Endothelial cell (in vitro differentiated cells): ENCODE results near the gene UBE2F. TPM values are rescaled to one million over a fixed set of nuclear protein-coding genes. Genes with fewer than 3 reads are reported as not detected.
"Not testable (repeated sequence)": the region's sequence is repeated elsewhere in the genome, so short reads cannot be mapped to it uniquely, and the experiment has no call there.

Experiments used
- DNase-seq: peaks from one replicate; pipeline ENCODE4 v3.0.0; 2021; ENCODE audit warnings: low spot score
- H3K27ac Mint-ChIP-seq: one replicate; pipeline ENCODE4 v1.8.0; 2021; ENCODE audit warnings: mixed read lengths, inconsistent platforms; ENCODE audit not compliant: unreplicated experiment
- H3K27me3 Mint-ChIP-seq: one replicate; pipeline ENCODE4 v1.8.0; 2021; ENCODE audit warnings: mild to moderate bottlenecking, moderate library complexity, mixed read lengths, inconsistent platforms; ENCODE audit not compliant: unreplicated experiment
- H3K36me3 Mint-ChIP-seq: one replicate; pipeline ENCODE4 v1.8.0; 2021; ENCODE audit warnings: mild to moderate bottlenecking, low read depth, mixed read lengths, inconsistent platforms; ENCODE audit not compliant: unreplicated experiment
- H3K4me1 Mint-ChIP-seq: one replicate; pipeline ENCODE4 v1.8.0; 2021; ENCODE audit warnings: mild to moderate bottlenecking, mixed read lengths, inconsistent platforms; ENCODE audit not compliant: unreplicated experiment
- H3K4me3 Mint-ChIP-seq: one replicate; pipeline ENCODE4 v1.8.0; 2021; ENCODE audit warnings: mild to moderate bottlenecking, mixed read lengths, inconsistent platforms; ENCODE audit not compliant: unreplicated experiment
- H3K9me3 Mint-ChIP-seq: one replicate; pipeline ENCODE4 v1.8.0; 2021; ENCODE audit warnings: mixed read lengths, inconsistent platforms; ENCODE audit not compliant: unreplicated experiment
- total RNA-seq: library from RNA; stranded (reverse); fragmentation: NEBNext Ultra II Directional; extraction: Animal tissue kit (Norgen Biotek cat#: 25700); gene quantifications from one replicate; pipeline ENCODE4 v1.2.1, GENCODE V29; 2021; ENCODE audit not compliant: unreplicated experiment
- TF ChIP-seq, protein P1 (sequence below): fragments of 200-600 bp; sonication (generic); IDR thresholded peaks from one replicate; pipeline ENCODE4 v1.5.0; 2021; ENCODE audit warnings: antibody characterized with exemption; ENCODE audit not compliant: unreplicated experiment

Gene UBE2F
- total RNA-seq, 1 donor from 2014 or later = 107 TPM

DNA sequence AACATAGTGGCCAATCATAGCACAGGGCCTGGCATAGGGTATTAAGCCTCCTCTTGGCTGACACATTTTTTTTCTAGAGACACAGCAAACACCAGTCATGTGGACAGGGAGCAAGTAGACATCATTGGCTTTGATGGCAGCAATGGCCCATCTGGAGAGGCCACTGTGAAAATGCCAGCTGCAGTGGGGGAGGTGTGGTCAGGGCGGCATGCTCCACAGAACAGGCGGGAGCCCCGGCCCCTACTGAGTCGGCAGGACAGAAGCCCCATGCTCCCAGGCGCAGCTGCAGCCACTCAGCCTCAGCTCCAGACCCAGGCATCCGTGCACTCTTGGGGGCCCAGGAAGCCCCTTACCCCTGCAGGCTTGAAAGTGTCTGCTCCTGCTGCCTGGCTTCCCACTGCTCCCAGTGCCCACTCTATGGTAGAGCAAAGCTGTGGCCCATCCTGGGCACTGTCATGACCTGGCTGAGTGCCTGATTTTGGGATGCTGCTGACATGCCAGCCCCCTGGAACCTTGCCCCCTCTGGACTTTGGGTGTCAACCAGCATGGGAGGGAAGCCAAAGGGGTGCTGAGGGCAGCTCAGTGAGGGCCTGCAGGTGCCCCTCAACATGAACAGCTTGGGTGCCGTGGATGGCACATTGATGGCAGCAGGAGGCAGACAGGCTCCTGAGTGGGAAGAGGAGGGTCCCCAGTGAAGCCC is 23.3 kb upstream of the UBE2F start:
- Mint-ChIP-seq H3K9me3 (peaks cover 8% of the 10 kb centered on the region), H3K27ac (peak overlapping the region; percentile 99), H3K27me3 (peaks cover 10% of the 10 kb centered on the region), H3K36me3 (peaks cover 22% of the 10 kb centered on the region), H3K4me1 (peaks cover 48% of the 10 kb centered on the region), H3K4me3 (no peak overlapping the region)
- TF ChIP-seq, protein P1, sequence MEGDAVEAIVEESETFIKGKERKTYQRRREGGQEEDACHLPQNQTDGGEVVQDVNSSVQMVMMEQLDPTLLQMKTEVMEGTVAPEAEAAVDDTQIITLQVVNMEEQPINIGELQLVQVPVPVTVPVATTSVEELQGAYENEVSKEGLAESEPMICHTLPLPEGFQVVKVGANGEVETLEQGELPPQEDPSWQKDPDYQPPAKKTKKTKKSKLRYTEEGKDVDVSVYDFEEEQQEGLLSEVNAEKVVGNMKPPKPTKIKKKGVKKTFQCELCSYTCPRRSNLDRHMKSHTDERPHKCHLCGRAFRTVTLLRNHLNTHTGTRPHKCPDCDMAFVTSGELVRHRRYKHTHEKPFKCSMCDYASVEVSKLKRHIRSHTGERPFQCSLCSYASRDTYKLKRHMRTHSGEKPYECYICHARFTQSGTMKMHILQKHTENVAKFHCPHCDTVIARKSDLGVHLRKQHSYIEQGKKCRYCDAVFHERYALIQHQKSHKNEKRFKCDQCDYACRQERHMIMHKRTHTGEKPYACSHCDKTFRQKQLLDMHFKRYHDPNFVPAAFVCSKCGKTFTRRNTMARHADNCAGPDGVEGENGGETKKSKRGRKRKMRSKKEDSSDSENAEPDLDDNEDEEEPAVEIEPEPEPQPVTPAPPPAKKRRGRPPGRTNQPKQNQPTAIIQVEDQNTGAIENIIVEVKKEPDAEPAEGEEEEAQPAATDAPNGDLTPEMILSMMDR = no peak
- no peak for DNase-seq

DNA sequence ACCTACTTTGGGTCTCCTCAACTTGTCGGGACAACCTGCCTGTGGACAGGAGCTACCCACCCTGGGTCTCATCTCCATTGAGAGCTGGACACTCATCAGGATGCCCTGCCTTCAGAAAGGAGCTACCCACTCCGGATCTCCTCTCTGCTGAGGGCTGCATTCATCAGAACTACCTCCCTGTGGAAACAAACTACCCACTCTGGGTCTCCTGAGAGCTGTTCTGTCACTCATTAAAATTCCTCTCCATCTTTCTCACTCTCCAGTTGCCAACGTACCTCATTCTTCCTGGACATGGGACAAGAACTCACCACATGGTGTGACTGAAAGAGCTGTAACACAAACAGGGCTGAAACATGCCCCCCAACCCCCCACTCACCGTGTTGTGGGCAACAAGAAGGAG is 22.5 kb upstream of the UBE2F start:
- Mint-ChIP-seq H3K4me1 (peaks cover 43% of the 10 kb centered on the region), H3K27ac (peak overlapping the region; percentile 70)

DNA sequence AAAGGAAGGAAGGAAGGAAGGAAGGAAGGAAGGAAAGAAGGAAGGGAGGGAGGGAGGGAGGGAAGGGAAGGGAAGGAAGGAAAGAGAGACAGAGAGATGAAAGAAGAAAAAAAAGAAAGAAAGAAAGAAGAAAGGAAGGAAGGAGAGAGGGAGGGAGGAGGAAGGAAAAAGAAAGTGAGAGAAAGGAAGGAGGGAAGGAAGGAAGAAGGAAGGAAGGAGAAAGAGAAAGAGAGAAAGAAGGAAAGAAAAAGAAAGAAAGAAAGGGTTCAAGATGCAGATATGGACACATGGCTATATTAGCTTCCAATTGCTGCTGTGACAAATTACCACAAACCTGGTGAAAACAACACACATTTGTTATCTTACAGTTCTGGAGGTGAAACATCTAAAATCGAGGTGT is 20.4 kb upstream of the UBE2F start:
- TF ChIP-seq, protein P1 = no peak
- DNase-seq = no peak
- no peak overlapping the region for H3K27ac Mint-ChIP-seq
- H3K4me1 Mint-ChIP-seq = peaks cover 25% of the 10 kb centered on the region
- H3K9me3 Mint-ChIP-seq = peaks cover 8% of the 10 kb centered on the region
- H3K36me3 Mint-ChIP-seq = peaks cover 22% of the 10 kb centered on the region
- peaks cover 10% of the 10 kb centered on the region for H3K27me3 Mint-ChIP-seq
- H3K4me3 Mint-ChIP-seq = no peak overlapping the region

More for the DNA sequence above, 22.5 kb upstream of the UBE2F start:
- peaks cover 8% of the 10 kb centered on the region for H3K9me3 Mint-ChIP-seq
- H3K36me3 Mint-ChIP-seq = peaks cover 22% of the 10 kb centered on the region
- TF ChIP-seq, protein P1 = no peak
- H3K27me3 Mint-ChIP-seq = peaks cover 10% of the 10 kb centered on the region
- peak overlapping the region; percentile 74 for H3K4me3 Mint-ChIP-seq
- DNase-seq = no peak

DNA sequence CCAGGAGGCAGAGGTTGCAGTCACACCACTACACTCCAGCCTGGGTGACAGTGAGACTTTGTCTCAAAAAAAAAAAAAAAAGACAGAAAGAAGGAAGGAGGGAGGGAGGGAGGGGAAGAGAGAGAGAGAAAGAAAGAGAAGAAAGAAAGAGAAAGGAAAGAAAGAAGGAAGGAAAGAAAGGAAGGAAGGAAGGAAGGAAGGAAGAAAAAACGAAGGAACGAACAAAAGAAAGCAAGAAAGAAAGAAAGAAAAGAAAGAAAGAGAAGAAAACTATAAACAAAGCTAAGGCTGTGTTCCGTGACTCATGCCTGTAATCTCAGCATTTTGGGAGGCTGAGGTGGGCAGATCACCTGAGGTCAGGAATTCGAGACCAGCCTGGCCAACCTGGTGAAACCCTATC is 15.5 kb upstream of the UBE2F start:
- H3K4me3 Mint-ChIP-seq, H3K27ac Mint-ChIP-seq, H3K36me3 Mint-ChIP-seq, H3K27me3 Mint-ChIP-seq, H3K4me1 Mint-ChIP-seq, H3K9me3 Mint-ChIP-seq, DNase-seq: not testable (repeated sequence)

DNA sequence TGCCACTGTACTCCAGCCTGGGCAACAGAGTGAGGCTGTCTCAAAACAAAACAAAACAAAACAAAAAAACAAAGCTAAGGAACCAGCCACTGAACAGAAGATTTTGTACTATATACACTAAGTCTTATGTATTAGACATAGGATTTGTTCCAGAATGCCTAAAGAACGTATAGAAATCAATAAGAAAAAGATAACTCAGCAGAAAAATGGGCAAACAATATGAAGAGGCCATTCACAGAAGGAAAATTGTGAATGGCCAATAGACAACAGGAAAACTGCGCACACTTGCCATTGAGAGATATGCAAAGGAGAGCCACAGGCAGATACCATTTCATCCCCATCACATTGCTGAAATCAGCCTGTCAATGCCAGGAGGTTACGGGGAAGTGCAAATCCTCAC is 14.9 kb upstream of the UBE2F start:
- Mint-ChIP-seq H3K4me1 (no peaks in the 10 kb centered on the region), H3K4me3 (no peak overlapping the region), H3K9me3 (no peaks in the 10 kb centered on the region), H3K27ac (no peak overlapping the region), H3K36me3 (peaks cover 7% of the 10 kb centered on the region), H3K27me3 (peaks cover 6% of the 10 kb centered on the region)
- TF ChIP-seq, protein P1 = no peak
- no peak for DNase-seq
